ENCODE measurements around the gene DNER. TPM values are rescaled to one million over a fixed set of nuclear protein-coding genes. Genes with fewer than 3 reads are reported as not detected.

Gene DNER
- total and polyA plus RNA-seq, 2 experiments from 2014 or later = 4.7 to 8.8 TPM

DNA sequence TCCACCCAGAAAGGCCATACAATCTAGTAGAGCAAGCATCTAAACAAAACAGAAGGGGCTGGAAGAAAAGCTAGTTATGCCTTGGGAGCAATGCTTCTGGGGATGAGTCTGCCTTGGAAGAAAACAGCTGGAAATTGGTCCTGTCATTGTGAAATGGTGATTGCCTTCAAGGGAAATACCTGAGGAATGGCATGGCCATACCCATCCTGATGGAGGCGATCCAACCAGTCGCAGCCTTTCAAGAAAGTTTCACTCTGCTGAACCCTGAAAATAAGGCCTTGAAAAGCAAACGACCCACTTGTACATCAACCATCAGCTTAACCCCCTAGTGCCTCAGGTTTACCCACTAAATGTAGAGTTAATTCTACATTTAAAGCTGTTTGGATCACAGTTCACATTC, 370.7 kb downstream of the DNER start:
- Mint-ChIP-seq H3K9me3 (peaks cover 7% of the 10 kb centered on the region), H3K36me3 (ENCODE audit: low read depth) (peaks cover 2% of the 10 kb centered on the region; the same call in 1 of the 3 replicates), H3K4me1 (no peaks in the 10 kb centered on the region), H3K4me3 (no peak overlapping the region), H3K27ac (no peak overlapping the region), H3K27me3 (ENCODE audit: insufficient read depth, low read depth, poor library complexity) (peaks cover 7% of the 10 kb centered on the region)
- Histone ChIP-seq H3K27me3 (ENCODE audit: insufficient read depth) (no peaks in the 10 kb centered on the region), H3K36me3 (ENCODE audit: insufficient read depth) (no peaks in the 10 kb centered on the region), H2AFZ (0 out of 2 replicates have a peak overlapping the region, but pooled peaks have one; percentile 43), H3K4me1 (ENCODE audit: insufficient read depth) (no peaks in the 10 kb centered on the region), H3F3A (replicated peaks; ENCODE audit: low read depth) (no peaks in the 10 kb centered on the region), H4K20me1 (replicated peaks; ENCODE audit: insufficient read depth) (no peaks in the 10 kb centered on the region), H3K4me2 (no peak overlapping the region), H3K27ac (ENCODE audit: low read depth) (no peak overlapping the region), H3K79me2 (replicated peaks; ENCODE audit: insufficient read depth) (no peaks in the 10 kb centered on the region), H3K9me2 (ENCODE audit: insufficient read depth) (no peaks in the 10 kb centered on the region), H3K4me3 (no peak overlapping the region)
- DNase-seq (ENCODE audit: low spot score) (peak; percentile 5), ATAC-seq (no peak)
- no peak for TF ChIP-seq EZH2phosphoT487 (IDR thresholded peaks at IDR 0.05; ENCODE audit: unreplicated experiment)
- TF ChIP-seq ZNF114 (CRISPR knock-in tag; IDR thresholded peaks at IDR 0.05) = no peak
- TF ChIP-seq, protein P1, sequence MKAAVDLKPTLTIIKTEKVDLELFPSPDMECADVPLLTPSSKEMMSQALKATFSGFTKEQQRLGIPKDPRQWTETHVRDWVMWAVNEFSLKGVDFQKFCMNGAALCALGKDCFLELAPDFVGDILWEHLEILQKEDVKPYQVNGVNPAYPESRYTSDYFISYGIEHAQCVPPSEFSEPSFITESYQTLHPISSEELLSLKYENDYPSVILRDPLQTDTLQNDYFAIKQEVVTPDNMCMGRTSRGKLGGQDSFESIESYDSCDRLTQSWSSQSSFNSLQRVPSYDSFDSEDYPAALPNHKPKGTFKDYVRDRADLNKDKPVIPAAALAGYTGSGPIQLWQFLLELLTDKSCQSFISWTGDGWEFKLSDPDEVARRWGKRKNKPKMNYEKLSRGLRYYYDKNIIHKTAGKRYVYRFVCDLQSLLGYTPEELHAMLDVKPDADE (IDR thresholded peaks at IDR 0.05) = no peak
- TF ChIP-seq, protein P2, sequence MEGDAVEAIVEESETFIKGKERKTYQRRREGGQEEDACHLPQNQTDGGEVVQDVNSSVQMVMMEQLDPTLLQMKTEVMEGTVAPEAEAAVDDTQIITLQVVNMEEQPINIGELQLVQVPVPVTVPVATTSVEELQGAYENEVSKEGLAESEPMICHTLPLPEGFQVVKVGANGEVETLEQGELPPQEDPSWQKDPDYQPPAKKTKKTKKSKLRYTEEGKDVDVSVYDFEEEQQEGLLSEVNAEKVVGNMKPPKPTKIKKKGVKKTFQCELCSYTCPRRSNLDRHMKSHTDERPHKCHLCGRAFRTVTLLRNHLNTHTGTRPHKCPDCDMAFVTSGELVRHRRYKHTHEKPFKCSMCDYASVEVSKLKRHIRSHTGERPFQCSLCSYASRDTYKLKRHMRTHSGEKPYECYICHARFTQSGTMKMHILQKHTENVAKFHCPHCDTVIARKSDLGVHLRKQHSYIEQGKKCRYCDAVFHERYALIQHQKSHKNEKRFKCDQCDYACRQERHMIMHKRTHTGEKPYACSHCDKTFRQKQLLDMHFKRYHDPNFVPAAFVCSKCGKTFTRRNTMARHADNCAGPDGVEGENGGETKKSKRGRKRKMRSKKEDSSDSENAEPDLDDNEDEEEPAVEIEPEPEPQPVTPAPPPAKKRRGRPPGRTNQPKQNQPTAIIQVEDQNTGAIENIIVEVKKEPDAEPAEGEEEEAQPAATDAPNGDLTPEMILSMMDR (conservative IDR thresholded peaks at IDR 0.05; ENCODE audit: low read depth in 2 of 2) = peak in 1 of 2 experiments; percentile 14; a peak in 1 of 4 replicates

DNA sequence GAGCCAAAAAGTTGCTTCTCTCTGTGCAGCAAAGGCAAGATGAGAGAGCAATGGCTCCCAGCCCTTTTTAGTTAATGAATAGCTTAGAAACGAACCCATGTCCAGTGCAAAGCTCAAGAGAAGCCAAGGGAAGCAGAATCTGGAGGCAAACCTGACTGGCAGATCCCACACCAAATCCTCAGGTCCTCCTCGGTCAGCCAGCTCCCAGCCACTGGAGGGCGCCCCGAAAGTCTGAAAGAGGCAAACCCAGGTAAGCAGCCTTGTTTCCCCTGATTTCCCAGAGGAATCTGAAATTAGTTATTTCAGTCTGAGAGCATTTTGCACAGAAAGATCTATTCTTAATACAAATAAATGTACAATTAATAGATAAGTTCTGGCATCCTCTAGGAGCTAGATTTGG, 372.0 kb downstream of the DNER start:
- no peaks in the 10 kb centered on the region for H3K36me3 Mint-ChIP-seq (ENCODE audit: low read depth)
- H3K27me3 ChIP-seq (ENCODE audit: insufficient read depth) = no peaks in the 10 kb centered on the region
- H3K9me2 ChIP-seq (ENCODE audit: insufficient read depth) = no peaks in the 10 kb centered on the region
- ATAC-seq (peak; percentile 93), DNase-seq (ENCODE audit: low spot score) (peak; percentile 86)
- no peak overlapping the region for H3K4me3 ChIP-seq
- no peak overlapping the region for H3K27ac Mint-ChIP-seq
- H3K4me2 ChIP-seq = no peak overlapping the region
- TF ChIP-seq, protein P3, sequence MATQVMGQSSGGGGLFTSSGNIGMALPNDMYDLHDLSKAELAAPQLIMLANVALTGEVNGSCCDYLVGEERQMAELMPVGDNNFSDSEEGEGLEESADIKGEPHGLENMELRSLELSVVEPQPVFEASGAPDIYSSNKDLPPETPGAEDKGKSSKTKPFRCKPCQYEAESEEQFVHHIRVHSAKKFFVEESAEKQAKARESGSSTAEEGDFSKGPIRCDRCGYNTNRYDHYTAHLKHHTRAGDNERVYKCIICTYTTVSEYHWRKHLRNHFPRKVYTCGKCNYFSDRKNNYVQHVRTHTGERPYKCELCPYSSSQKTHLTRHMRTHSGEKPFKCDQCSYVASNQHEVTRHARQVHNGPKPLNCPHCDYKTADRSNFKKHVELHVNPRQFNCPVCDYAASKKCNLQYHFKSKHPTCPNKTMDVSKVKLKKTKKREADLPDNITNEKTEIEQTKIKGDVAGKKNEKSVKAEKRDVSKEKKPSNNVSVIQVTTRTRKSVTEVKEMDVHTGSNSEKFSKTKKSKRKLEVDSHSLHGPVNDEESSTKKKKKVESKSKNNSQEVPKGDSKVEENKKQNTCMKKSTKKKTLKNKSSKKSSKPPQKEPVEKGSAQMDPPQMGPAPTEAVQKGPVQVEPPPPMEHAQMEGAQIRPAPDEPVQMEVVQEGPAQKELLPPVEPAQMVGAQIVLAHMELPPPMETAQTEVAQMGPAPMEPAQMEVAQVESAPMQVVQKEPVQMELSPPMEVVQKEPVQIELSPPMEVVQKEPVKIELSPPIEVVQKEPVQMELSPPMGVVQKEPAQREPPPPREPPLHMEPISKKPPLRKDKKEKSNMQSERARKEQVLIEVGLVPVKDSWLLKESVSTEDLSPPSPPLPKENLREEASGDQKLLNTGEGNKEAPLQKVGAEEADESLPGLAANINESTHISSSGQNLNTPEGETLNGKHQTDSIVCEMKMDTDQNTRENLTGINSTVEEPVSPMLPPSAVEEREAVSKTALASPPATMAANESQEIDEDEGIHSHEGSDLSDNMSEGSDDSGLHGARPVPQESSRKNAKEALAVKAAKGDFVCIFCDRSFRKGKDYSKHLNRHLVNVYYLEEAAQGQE (IDR thresholded peaks at IDR 0.05; ENCODE audit: unreplicated experiment) = no peak
- TF ChIP-seq, protein P2 (conservative IDR thresholded peaks at IDR 0.05; ENCODE audit: low read depth in 2 of 2) = peak; percentile 82 to 92
- H3K79me2 ChIP-seq (replicated peaks; ENCODE audit: insufficient read depth) = no peaks in the 10 kb centered on the region
- H3K27ac ChIP-seq (ENCODE audit: low read depth) = no peak overlapping the region
- no peaks in the 10 kb centered on the region for H3K4me1 Mint-ChIP-seq
- H2AFZ ChIP-seq = peak overlapping the region; percentile 74; the same call in 1 of the 2 replicates
- no peaks in the 10 kb centered on the region; the same call in 2 of the 3 replicates for H3K9me3 Mint-ChIP-seq
- H3K27me3 Mint-ChIP-seq (ENCODE audit: insufficient read depth, low read depth, poor library complexity) = peaks cover 7% of the 10 kb centered on the region
- no peaks in the 10 kb centered on the region for H3K36me3 ChIP-seq (ENCODE audit: insufficient read depth)
- H4K20me1 ChIP-seq (replicated peaks; ENCODE audit: insufficient read depth) = no peaks in the 10 kb centered on the region
- H3K4me3 Mint-ChIP-seq = no peak overlapping the region
- no peaks in the 10 kb centered on the region for H3F3A ChIP-seq (replicated peaks; ENCODE audit: low read depth)
- H3K4me1 ChIP-seq (ENCODE audit: insufficient read depth) = no peaks in the 10 kb centered on the region

Measured in GM23338 (cell line).